NCI-H128 (cell line): ENCODE results near the gene NUPR1.
"Not testable (repeated sequence)": the region's sequence is repeated elsewhere in the genome, so short reads cannot be mapped to it uniquely, and the experiment has no call there.

Source experiments
- DNase-seq: peaks from one replicate; lab custom pipeline; 2025; ENCODE audit not compliant: unreplicated experiment; lab: John Stamatoyannopoulos, UW

The NUPR1 gene, protein sequence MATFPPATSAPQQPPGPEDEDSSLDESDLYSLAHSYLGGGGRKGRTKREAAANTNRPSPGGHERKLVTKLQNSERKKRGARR

DNA sequence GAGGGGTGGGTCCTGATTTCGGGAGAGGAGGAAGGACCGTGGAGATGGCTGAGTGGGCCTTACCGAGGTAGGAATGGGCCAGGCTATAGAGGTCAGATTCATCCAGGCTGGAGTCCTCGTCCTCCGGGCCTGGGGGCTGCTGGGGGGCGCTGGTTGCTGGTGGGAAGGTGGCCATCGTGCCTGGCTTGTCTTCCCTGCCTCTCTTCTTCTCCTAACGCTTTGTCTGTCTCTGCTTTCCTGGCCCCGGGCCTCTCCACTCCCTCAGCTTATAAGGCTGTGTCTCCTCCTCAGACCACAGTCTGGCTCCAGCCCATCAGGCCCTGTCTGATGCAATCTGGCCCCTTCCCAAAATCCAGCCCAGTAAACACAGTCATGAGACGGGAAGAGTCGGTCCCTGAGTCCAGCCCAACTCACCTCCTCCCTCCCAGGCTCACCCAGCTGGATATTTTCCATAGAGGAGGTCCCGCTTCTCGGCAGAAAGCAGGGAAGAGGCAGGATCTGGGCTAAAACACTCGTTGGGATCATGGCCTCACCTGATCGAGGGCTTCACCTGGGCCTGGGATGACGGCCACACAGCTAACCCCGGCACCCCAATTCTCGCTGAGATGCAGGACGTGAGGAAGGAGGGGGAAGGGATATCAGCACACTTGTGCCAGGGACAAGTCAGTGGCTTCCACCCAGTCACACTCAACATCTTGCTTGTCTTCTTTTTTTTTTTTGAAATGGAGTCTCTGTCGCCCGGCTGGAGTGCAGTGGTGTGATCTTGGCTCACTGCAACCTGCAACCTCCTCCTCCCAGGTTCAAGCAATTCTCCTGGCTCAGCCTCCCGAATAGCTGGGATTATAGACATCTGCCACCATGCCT, at the start of gene NUPR1:
Gene NUPR1, minus strand, starts transcription at position 242 of the 864 bp plus-strand sequence. Its CDS starts 67 bp downstream, at position 175.
- no peak for DNase-seq

DNA sequence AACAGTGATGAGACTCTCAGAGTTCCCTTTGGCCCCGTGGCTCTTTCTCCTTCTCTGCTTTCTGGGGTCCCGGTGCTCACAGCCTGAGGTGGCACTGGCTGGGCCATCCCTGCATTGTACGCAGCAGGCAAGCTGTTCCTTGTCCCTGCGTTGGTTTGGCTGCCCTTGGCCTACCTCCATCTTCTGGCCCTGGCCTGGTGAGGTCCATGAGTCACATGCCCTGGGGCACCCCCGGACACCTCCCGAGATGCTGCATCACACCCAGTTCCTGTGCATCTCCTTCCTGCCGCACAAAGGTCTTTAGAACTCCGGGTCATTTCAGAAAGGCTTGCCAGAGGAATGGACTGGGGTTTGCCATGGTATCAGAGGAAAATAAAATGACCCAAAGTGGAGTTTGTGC, 48.6 kb upstream of the NUPR1 start:
- no peak for DNase-seq

DNA sequence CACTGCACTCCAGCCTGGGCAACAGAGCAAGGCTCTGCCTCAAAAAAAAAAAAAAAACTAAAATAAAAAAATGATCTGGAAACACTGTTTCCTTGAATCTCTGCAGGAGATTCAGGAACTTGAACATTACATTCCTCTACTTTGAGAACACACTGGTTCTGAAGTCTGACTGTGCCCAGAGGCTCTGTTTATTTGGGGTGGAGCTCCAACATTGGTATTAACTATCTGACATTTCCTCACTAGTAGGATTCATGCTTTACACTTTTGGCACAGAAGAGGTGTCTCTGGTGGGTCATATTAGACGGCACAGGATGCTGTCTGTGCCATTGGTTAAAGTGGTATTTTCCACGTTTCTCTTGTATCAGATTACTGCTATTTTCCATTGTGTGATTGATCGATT, 47.7 kb upstream of the NUPR1 start:
- no peak for DNase-seq

DNA sequence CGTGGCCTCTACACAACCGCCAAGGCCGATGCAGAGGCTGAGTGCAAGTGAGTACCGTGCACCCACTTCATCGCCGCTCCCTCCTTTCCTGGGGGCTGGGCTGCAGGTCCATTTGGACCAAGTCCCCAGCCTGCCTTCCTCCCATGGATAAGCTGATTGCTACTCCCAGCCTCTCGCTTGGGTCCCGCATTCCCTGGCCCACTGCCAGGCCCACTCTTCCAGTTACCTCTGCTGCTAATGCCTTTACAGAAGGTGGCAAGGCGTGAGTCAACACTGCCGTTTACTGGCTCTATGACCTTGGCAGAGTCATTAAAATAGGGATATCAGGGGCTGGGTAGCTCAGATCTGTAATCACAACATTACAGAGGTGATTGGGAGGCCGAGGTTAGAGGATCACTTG, 46.9 kb upstream of the NUPR1 start:
- no peak for DNase-seq

DNA sequence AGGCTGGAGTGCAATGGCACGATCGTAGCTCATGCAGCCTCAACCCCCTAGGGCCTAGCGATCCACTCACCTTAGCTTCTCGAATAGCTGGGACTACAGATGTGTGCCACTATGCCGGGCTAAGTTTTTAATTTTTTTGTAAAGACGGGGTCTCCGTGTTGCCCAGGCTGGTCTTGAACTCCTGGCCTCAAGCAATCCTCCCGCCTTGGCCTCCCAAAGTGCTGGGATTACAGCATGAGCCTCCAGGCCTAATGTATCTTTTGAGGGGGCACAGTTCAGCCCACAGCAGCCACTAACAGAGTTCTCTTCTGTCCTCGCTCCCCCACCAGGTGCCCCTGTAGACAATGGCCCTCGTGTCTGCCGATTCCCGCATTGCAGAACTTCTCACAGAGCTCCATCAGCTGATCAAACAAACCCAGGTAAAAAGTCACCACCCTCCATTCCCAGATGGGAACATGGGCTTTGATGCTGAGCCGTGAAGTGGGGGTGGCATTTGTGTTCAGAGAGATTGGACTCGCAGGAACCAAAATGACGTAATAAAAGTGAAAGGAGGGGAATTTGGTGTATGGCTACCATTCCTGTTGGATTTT, 42.0 kb upstream of the NUPR1 start:
- DNase-seq, result no peak

DNA sequence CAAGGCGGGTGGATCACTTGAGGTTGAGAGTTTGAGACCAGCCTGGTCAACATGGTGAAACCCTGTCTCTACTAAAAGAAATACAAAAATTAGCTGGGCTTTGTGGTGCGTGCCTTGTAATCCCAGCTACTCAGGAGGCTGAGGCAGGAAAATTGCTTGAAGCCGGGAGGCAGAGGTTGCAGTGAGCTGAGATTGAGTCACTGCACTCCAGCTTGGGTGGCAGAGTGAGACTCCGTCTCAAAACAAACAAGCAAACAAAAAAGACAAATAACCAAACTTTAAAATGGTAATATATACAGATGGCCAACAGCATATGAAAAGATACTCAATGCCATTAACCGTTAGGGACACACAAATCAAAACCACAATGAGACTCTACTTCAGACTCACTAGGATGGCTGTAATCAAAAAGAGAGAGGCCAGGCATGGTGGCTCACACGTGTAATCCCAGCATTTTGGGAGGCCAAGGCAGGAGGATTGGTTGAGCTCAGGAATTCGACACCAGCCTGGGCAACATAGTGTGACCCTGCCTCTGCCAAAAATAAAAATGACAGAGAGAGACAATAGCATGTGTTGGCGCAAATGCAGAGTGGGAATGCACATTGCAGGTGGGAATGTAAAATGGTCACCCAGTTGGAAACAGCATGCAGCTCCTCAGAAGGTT, 36.8 kb upstream of the NUPR1 start:
- DNase-seq, result no peak

DNA sequence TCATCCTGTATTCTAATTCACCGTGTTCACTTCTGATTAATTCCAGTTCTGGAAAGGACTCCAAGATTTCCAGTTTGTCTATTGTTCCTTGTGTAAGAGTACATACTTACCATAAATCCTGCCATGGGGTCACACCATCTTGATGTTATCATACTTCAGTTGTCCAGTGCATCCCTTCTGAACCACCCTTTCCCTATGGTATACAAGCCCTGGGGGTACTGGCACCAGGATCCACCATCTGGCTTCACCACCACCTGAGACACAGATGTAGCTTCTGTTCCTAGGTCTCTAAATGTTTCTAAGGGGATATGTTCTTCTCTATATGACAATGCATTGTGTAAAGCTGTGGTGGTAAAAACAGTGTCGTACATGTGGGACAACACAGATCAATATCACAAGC, 36.2 kb upstream of the NUPR1 start:
- DNase-seq, result no peak

DNA sequence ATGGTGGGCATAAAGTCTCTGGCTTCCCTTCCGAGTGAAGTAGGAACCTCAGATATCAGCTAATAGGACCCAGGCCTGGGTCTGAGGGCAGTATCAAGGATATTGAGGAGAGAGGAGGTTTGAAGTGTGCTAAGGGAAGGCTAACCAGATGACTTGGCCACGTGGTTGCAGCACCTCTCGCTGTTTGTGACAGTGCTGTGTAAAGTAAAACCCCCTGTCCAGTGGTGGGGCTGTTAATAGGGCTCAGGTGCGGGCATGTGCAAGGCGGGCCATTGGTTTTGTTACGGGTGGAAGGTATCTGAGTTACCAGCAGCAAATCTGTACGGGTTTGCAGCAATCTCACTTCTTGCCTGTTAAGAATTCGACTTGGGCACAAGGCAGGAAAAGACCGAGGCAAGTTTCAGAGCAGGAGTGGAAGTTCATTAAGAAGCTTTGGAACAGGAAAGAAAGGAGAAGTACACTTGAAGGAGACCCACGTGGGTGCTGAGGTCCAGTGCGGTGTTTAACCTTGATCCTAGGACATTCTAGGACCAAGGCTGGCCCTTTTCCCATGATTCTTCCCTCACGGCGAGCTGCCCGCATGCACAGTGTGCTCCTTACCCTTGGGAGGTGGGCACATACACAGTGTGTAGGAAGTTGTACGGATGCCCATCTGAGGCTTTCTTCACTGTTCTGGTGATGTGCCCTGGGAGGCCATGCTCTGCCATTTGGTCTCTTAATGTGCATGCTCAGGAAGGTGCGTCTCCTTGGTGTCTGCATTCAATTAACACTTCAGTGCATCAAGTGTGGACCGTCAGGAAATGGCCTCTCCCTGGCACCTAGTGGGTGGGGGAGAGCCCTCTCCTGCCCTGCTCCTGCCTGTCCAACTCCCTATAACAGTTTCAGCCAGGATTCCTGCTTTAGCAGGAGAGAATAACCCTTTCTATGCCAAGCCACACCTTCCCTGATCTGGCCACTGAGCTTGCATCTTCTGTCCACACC, 35.3 kb upstream of the NUPR1 start:
- no peak for DNase-seq

DNA sequence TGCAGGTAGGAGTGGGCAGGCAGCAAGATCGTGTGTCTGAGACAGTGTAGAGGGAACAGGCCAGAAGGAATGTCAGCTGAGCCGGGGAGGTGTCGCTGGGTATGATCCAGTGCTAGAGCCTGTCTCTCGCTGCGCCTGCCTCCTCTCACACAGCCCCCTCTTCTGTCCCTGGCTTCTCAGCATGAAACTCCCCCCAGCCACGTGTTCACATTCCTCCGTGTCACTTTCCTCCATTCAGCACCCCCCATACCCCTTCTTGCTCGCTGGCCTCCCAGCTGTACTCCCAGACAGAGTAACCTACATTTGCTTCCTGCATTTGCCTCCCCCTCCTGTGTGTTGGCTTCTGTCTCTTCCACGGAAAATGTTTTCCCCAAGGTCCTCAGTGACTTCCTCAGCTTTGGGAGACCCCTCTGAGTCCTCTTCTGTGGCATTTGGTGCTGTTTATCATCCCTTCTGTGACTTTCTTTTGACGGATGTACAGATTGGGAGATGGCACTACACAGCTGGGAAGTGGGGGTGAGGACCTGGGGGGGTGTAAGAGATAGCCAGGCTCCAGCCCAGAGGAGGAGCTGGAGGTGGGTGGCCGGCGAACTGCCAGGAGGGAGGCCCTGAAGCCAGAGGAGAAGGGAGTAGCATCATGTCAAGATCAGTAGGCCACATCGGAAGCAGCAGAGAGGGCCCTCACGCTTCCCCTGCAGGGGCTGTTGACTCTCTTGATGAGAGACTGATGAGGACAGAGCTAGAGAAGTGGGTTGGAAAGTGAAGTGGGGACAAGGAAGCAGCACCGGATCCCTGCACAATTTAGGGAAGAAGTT, 34.1 kb upstream of the NUPR1 start:
- DNase-seq, result no peak

DNA sequence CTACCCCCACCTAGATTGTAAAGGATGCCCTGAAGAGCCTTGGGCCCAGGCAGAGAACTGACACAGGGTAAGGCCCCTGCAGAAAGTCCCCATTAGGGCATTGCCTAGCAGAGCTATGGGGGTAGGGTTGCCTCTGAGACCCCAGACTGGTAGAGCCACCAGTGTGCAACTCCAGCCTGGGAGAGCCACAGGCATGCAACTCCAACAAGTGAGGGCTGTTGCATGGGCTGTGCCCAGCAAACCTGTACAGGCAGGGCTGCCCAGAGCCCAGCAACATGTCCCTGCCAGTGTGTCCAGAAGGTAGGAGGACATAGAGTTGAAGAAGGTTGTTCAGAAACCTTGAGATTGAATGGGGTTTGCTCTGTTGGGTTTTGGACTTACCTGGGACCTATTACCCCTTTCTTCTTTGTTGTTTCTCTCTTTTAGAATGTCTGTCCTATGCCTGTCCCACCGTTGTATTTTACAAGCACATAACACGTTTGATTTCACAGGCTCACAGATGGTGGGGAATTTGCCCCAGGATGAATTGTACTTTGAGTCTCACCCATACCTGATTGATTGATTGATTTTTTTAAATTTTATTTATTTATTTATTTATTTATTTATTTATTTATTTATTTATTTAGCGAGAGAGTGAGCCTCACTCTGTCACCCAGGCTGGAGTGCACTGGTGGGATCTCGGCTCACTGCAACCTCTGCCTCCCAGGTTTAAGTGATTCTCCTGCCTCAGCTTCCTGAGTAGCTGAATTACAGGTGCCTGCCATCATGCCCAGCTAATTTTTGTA, 31.4 kb upstream of the NUPR1 start:
- DNase-seq, result no peak

DNA sequence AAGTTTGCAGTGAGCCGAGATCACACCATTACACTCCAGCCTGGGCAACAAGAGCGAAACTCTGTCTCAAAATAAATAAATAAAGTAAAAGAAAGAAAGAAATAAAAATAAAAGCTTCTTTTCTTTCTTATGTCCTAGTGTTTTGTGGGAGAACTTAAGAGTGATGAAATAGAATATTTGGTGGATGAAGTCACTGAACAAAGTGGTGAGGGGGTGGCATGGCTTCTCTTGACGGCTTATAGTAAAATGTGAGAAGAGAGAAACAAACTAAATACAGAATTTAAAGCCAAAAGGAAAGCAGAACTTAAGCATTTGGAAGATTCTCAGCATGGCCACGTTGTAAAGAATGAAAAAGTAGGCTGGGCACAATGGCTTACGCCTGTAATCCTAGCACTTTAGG, 30.2 kb upstream of the NUPR1 start:
- DNase-seq, result no peak

DNA sequence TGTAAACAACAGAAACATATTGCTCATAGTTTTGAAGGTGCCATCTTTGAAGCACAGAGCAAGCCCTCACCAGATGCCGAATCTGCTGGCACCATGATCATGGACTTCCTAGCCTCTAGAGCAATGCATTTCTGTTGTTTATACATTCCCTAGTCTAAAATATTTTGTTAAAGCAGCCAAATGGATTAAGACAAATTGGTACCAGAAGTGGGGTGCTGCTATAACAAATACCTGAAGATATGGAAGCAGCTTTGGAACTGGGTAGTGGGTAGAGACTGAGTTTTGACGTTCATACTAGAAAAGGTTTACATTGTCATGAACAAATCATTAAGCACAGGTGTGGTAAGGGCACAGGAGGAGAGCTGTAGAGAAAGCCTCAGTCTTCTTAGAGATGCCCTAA, 28.5 kb upstream of the NUPR1 start:
- DNase-seq, result no peak

DNA sequence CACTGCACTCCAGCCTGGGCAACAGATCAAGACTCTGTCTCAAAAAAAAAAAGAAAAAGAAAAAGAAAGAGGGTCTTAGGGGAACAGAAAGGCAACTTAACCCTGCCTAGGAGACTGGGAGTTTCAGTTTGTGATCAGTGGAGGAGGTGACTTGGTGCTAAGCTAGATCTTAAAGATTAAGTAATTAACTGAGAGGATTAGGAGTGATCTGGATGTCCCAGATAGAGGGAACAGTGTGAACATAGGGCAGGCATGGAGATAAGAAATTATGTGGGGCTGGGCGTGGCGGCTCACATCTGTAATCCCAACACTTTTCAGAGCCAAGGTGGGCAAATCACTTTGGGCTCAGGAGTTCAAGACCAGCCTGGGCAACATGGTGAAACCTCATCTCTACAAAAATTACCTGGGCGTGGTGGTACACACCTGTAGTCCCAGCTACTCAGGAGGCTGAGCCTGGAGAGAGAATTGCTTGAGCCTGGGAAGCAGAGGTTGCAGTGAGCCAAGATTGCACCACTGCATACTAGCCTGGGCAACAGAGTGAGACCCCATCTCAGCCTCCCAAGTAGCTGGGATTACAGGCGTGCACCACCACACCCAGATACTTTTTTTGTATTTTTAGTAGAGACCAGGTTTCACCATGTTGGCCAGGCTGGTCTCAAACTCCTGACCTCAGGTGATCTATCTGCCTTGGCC, 27.6 kb upstream of the NUPR1 start:
- DNase-seq, result not testable (repeated sequence)

DNA sequence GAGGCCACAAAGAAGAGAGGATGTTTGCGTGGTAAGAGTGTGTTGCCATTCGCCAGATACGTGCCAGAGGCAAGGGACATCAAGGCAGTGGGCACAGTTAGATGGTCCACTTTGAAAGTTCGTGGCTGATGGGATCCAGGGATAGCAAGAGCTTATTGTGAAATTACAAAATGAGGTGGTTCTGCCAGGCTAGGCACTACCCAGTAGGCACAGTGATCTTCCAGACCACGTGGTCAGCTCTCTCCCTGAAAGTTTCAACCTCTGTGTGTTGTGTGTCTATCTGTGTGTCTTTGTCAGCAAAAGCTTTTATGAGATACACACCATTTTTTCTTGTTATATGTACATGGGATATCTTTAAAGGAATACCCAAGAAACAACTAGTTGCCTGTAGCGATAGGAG, 24.4 kb upstream of the NUPR1 start:
- no peak for DNase-seq

DNA sequence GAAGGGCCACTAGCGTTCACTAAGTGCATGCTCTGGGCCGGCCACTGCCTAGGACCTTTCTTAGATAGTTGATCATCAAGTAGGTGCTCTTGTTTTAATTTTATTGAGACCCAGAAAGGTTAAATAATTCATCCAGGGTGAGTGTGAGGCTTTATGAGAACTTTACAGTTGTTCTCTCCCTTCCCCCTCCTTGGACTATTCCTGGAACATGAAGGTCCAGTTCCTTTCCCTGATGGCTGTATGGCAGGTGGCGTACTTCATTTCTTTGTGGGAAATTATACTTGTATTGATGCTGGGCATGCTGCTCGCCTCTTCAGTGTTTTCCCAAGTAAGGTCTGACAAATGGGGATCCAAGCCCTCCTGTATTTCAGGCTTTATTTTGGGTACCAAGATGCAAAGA, 23.4 kb upstream of the NUPR1 start:
- no peak for DNase-seq

DNA sequence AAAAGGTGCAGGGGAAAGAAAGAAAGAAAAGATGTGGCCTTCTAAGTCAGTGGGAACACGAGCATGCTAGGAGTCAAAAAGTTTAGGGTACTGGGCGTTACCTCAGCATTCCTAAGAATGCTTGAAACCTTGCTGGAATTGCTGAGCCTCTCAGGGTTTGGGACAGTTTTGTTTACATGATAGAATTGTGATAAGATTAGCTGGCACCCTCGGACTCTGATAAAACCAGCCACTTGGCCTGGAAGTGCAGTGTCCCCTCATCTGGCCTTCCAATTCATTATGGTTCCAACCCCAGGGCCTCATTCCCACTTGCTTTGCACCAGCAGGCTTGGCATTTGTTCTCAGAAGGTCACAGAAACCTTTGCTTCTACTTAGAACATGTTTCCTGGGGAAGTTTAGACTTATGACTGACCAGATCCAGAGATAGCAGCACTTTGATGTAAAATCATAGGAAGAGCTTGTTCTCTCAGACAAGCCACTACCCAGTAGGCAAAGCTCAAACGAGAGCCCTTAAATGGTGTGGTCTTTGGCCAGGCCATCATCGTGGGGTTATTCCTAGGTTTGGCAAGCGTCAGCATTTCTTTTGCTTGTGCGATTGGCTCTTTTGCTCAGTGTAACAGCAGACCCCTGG, 22.9 kb upstream of the NUPR1 start:
- no peak for DNase-seq

DNA sequence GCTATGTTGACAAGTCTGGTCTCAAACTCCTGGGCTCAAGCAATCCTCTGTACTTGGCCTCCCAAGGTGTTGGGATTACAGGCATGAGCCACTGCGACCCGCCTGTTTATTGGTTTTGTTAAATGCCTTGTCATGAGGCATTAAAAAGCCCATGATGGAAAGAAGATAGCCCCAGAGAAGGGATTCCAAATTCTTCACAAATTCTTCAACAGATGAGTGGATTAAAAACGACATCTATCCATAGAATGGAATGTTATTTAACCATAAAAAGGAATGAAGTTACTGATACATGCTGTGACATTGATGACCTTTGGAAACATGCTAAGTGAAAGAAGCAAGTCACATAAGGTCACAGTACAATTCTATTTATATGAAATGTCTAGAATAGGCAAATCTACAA, 19.7 kb upstream of the NUPR1 start:
- no peak for DNase-seq

DNA sequence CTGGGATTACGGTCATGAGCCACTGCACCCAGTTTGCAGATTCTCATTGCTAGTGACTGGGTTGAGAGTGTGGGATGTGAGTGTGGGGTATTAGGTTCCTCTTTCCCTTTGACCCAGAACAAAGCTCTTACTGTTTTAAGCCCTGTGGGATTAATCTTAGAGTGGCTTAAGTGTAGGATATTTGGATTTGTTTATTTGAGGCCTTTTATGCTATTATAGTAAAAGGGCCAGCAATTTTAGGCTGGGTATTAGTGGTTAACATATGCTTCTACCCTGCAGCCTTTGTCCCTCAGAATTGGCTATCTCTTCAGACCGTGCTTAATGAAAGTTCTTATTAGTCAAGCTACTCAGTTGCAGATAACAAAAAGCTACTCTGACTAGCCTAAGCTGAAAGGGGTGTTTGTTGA, 18.1 kb upstream of the NUPR1 start:
- DNase-seq, result no peak
